Thyroid gland (tissue), 4 donors: ENCODE results near the gene PRM3.

Experiments used
- POLR2A ChIP-seq, 2 donors: fragments of 450-650 bp; IDR thresholded peaks; one replicate each; pipeline ENCODE4 v1.6.1; 2017; ENCODE audit warnings: antibody characterized with exemption in 2 of 2, mild to moderate bottlenecking in 2 of 2, moderate library complexity in 1 of 2
- TF ChIP-seq, protein P1 (sequence below), 6 experiments: fragments of 200-600 bp in 3 of 6; fragments of 450-650 bp in 3 of 6; sonication (generic) in 3 of 6; IDR thresholded peaks; one replicate each; pipeline ENCODE4 v1.5.1; 2016 to 2019; ENCODE audit warnings: antibody characterized with exemption in 6 of 6, mild to moderate bottlenecking in 2 of 6, inconsistent platforms in 1 of 6, moderate library complexity in 1 of 6

DNA sequence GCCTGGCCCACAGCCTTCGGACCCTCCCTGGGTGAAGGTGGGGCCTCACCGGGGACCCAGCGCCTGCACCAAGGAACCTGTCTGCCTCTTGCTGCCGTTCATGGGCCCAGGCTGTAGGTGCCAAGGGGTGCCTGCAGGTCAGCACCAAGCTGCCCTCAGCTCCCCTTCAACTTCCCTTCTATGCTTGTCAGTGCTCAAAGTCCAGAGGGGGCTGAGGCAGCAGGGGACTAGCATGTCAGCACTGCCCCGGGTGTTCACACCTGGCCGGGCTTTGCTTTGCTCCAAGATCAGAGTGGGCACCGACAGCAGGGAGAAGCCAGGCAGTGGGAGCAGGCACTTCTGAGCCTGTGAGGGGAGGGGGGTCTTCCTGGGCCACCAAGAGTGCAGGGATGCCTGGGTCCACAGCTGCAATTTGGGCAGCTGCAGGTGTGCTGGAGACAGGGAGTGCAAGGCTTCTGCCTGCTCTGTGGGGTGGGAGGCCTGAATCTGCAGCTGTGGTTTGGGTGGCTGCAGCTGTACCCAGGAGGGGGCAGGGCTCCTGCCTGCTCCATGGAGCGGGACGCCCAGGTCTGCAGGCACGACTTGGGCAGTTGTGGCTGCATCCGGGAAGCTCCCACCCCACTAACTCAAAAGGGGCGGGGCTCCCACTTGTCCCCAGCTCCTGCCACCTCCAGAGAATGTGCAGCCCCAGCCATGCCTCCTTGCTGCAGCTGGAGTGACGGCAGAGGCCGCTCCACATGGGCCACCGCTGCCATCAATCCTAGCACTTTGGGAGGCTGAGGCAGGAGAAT is 35.3 kb upstream of the PRM3 start:
- TF ChIP-seq, protein P1, sequence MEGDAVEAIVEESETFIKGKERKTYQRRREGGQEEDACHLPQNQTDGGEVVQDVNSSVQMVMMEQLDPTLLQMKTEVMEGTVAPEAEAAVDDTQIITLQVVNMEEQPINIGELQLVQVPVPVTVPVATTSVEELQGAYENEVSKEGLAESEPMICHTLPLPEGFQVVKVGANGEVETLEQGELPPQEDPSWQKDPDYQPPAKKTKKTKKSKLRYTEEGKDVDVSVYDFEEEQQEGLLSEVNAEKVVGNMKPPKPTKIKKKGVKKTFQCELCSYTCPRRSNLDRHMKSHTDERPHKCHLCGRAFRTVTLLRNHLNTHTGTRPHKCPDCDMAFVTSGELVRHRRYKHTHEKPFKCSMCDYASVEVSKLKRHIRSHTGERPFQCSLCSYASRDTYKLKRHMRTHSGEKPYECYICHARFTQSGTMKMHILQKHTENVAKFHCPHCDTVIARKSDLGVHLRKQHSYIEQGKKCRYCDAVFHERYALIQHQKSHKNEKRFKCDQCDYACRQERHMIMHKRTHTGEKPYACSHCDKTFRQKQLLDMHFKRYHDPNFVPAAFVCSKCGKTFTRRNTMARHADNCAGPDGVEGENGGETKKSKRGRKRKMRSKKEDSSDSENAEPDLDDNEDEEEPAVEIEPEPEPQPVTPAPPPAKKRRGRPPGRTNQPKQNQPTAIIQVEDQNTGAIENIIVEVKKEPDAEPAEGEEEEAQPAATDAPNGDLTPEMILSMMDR (IDR thresholded peaks at IDR 0.05): no peak
- TF ChIP-seq POLR2A (IDR thresholded peaks at IDR 0.05): no peak
